Ovary (tissue), 9 donors: Measurements from ENCODE around the gene AP3B2. TPM values are rescaled to one million over a fixed set of nuclear protein-coding genes. Genes with fewer than 3 reads are reported as not detected.
"Not testable (repeated sequence)": the region's sequence is repeated elsewhere in the genome, so short reads cannot be mapped to it uniquely, and the experiment has no call there.

Experiments
- DNase-seq, 5 donors: peaks; one replicate each; pipeline ENCODE4 v3.0.0-alpha.2; 2019 to 2020
- H3K27ac ChIP-seq, 2 donors: fragments of 200-600 bp; one replicate each; pipeline versions ENCODE4 v1.5.1 to v1.8.0; 2019 to 2022
- H3K27me3 ChIP-seq: fragments of 200-600 bp; one replicate; pipeline ENCODE4 v1.8.0; 2022
- H3K36me3 ChIP-seq: fragments of 200-600 bp; sonication (generic); one replicate; pipeline ENCODE4 v1.5.1; 2019
- H3K4me1 ChIP-seq: one replicate; pipeline ENCODE4 v1.8.1; 2013; ENCODE audit warnings: mild to moderate bottlenecking, moderate library complexity; ENCODE audit not compliant: insufficient read depth
- H3K4me3 ChIP-seq: fragments of 200-600 bp; sonication (generic); one replicate; pipeline ENCODE4 v1.5.1; 2017
- H3K9me3 ChIP-seq, 2 donors: fragments of 200-600 bp in 1 of 2; sonication (generic) in 1 of 2; one replicate each; pipeline versions ENCODE4 v1.5.1 to v1.8.1; 2013 to 2019; ENCODE audit warnings: mild to moderate bottlenecking in 1 of 2, moderate library complexity in 1 of 2
- CTCF ChIP-seq, 3 donors: fragments of 450-650 bp in 2 of 3; fragments of 200-600 bp in 1 of 3; IDR thresholded peaks; one replicate each; pipeline versions ENCODE4 v1.5.1 to v1.8.0; 2016 to 2022; ENCODE audit warnings: antibody characterized with exemption in 3 of 3, mild to moderate bottlenecking in 1 of 3
- EP300 ChIP-seq: sonication (generic); formaldehyde crosslinking; IDR thresholded peaks from one replicate; pipeline ENCODE4 v1.6.1; 2017; ENCODE audit warnings: antibody characterized with exemption
- POLR2A ChIP-seq: fragments of 450-650 bp; IDR thresholded peaks from one replicate; pipeline ENCODE4 v1.6.1; 2017; ENCODE audit warnings: antibody characterized with exemption, mild to moderate bottlenecking, moderate library complexity
- WGBS, 3 donors: extraction: QIAGEN DNeasy Blood & Tissue Kit in 1 of 3; methylation state at CpG; one replicate each; pipeline versions ENCODE4 v1.1.5 to v1.1.7; 2013 to 2017; 5-methylcytosine and 5-hydroxymethylcytosine counted together
- intact Hi-C, 4 donors: fragments of 100-400 bp; cut with DNase I; formaldehyde crosslinking; loops; one replicate each; pipeline versions ENCODE4 v1.11.0 to v1.15.1; 2022 to 2023
- polyA plus RNA-seq, 2 donors: library from polyadenylated mRNA; stranded (reverse); fragments of 200-250 nt in 1 of 2; fragments of 350-450 nt in 1 of 2; fragmentation: Illumina TruSeq in 1 of 2; extraction: RNeasy Lipid Tissue Mini Kit (QIAGEN cat#74804) in 1 of 2; gene quantifications; one replicate each; pipeline ENCODE4 v1.2.3, GENCODE V29; 2013 to 2014
- total RNA-seq, 7 donors: library from RNA; depleted of rRNA in 2 of 7; stranded (reverse); fragments of >200 nt in 2 of 7; fragmentation: NEBNext Ultra II Directional in 3 of 7; extraction: Animal tissue kit (Norgen Biotek cat#: 25700) in 3 of 7; gene quantifications; one replicate each; pipeline versions ENCODE4 v1.1.0 to v1.2.4, GENCODE V29; 2016 to 2023
- donor health status: DM: no; HTN: no; CAD: no; lungs with moderate emphysema.
- donor health status: DM: no; HTN: no; CAD: no.
- donor health status: Bipolar disorder and iron deficiency.
- donor health status: DM: yes; HTN: yes; CAD: no.
- donor health status: DM: no; HTN: no; CAD: no.
- donor health status: DM: yes; HTN: yes; CAD: no.

The AP3B2 gene
- total and polyA plus RNA-seq, 9 donors = 0.60 to 8.6 (median 1.7) TPM

GRCh38 chr15:82710926-82711490 is 1.3 kb upstream of the AP3B2 start:
- TF ChIP-seq CTCF (IDR thresholded peaks at IDR 0.05) (no peak), POLR2A (no peak), EP300 (no peak)
- Histone ChIP-seq H3K27ac (no peak overlapping the region), H3K4me3 (no peak overlapping the region), H3K9me3 (no peaks in the 10 kb centered on the region), H3K4me1 (peaks cover 11% of the 10 kb centered on the region), H3K27me3 (no peaks in the 10 kb centered on the region), H3K36me3 (no peaks in the 10 kb centered on the region)
- no peak for DNase-seq
- 94 to 96% (median 94%) methylated on average over 26 of the region's 26 CpGs for WGBS, 3 donors
- intact Hi-C loops = no loop called here

- Histone ChIP-seq H3K27ac (no peak overlapping the region), H3K9me3 (no peaks in the 10 kb centered on the region), H3K4me1 (peaks cover 11% of the 10 kb centered on the region), H3K27me3 (no peaks in the 10 kb centered on the region), H3K36me3 (no peaks in the 10 kb centered on the region), H3K4me3 (peak overlapping the region; percentile 44)
- TF ChIP-seq CTCF (IDR thresholded peaks at IDR 0.05) (no peak), EP300 (no peak), POLR2A (no peak)
- no peak for DNase-seq
- WGBS, 3 donors = 8 to 11% (median 11%) methylated on average over 13 to 14 of the region's 14 CpGs
- intact Hi-C loops = no loop called here
Measured at GRCh38 chr15:82710208-82710555, 507 bp upstream of the AP3B2 start.

- no peak for DNase-seq
- Histone ChIP-seq H3K4me1 (peaks cover 11% of the 10 kb centered on the region), H3K36me3 (no peaks in the 10 kb centered on the region), H3K27me3 (no peaks in the 10 kb centered on the region), H3K9me3 (no peaks in the 10 kb centered on the region), H3K4me3 (peak overlapping the region; percentile 44), H3K27ac (no peak overlapping the region)
- intact Hi-C loops = no loop called here
- TF ChIP-seq CTCF (IDR thresholded peaks at IDR 0.05) (no peak), EP300 (no peak), POLR2A (no peak)
- WGBS, 3 donors = 0 to 5% (median 3%) methylated on average over 10 to 15 of the region's 15 CpGs
Measured at GRCh38 chr15:82709081-82709420, 624 bp downstream of the AP3B2 start.

- intact Hi-C loops = not testable (repeated sequence)
Measured at GRCh38 chr15:82705856-82706255, 3.8 kb downstream of the AP3B2 start.

GRCh38 chr15:82699726-82700125 is 9.9 kb downstream of the AP3B2 start:
- H3K4me3 ChIP-seq = no peak overlapping the region
- intact Hi-C loops = no loop called here
- H3K27ac ChIP-seq = no peak overlapping the region
- no peak for TF ChIP-seq POLR2A
- TF ChIP-seq CTCF (IDR thresholded peaks at IDR 0.05) = no peak
- no peak for TF ChIP-seq EP300
- no peaks in the 10 kb centered on the region for H3K27me3 ChIP-seq
- H3K36me3 ChIP-seq = no peaks in the 10 kb centered on the region
- no peaks in the 10 kb centered on the region for H3K9me3 ChIP-seq
- H3K4me1 ChIP-seq = no peaks in the 10 kb centered on the region
- no peak for DNase-seq
- WGBS, 3 donors = 38 to 46% (median 42%) methylated on average over 8 to 11 of the region's 11 CpGs

More at GRCh38 chr15:82705856-82706255, 3.8 kb downstream of the AP3B2 start:
- H3K27ac ChIP-seq, H3K4me3 ChIP-seq, H3K36me3 ChIP-seq, H3K27me3 ChIP-seq, DNase-seq, H3K9me3 ChIP-seq: not testable (repeated sequence)
- WGBS, 3 donors = 85 to 86% (median 86%) methylated on average over 8 of the region's 8 CpGs
- peaks cover 11% of the 10 kb centered on the region for H3K4me1 ChIP-seq
